GM12875 (cell line): ENCODE measurements around the gene CNTN6.

Experiments used
- H3K4me3 ChIP-seq: one replicate; pipeline ENCODE4 v1.5.1; 2011; ENCODE audit warnings: low read depth, low read length, control low read depth
- CTCF ChIP-seq: IDR thresholded peaks from 2 replicates; pipeline ENCODE4 v1.5.1; 2011; ENCODE audit warnings: low read depth, mild to moderate bottlenecking, control low read depth, inconsistent platforms, low read length, moderate library complexity, borderline replicate concordance; ENCODE audit not compliant: insufficient read depth

CNTN6 gene

GRCh38 chr3:1147819-1148218, 55.0 kb downstream of the CNTN6 start:
- TF ChIP-seq CTCF, result no peak

GRCh38 chr3:1164101-1164500, 71.3 kb downstream of the CNTN6 start:
- TF ChIP-seq CTCF, result no peak
- H3K4me3 ChIP-seq, result no peak overlapping the region

More at GRCh38 chr3:1147819-1148218, 55.0 kb downstream of the CNTN6 start:
- no peak overlapping the region for H3K4me3 ChIP-seq

GRCh38 chr3:1171320-1171719, 78.5 kb downstream of the CNTN6 start:
- no peak for TF ChIP-seq CTCF
- no peak overlapping the region for H3K4me3 ChIP-seq

- H3K4me3 ChIP-seq, result no peak overlapping the region
- no peak for TF ChIP-seq CTCF
Measured at GRCh38 chr3:1172644-1173043, 79.8 kb downstream of the CNTN6 start.

GRCh38 chr3:1179146-1179545, 86.3 kb downstream of the CNTN6 start:
- H3K4me3 ChIP-seq, result no peak overlapping the region
- TF ChIP-seq CTCF, result no peak

- no peak overlapping the region for H3K4me3 ChIP-seq
- no peak for TF ChIP-seq CTCF
Measured at GRCh38 chr3:1183320-1184048, 90.7 kb downstream of the CNTN6 start.

- H3K4me3 ChIP-seq, result no peak overlapping the region
- TF ChIP-seq CTCF, result no peak
Measured at GRCh38 chr3:1190569-1190968, 97.7 kb downstream of the CNTN6 start.
